Neural crest cell (in vitro differentiated cells): ENCODE results near the gene OR6X1. TPM values are rescaled to one million over a fixed set of nuclear protein-coding genes. Genes with fewer than 3 reads are reported as not detected.
"Not testable (repeated sequence)": the region's sequence is repeated elsewhere in the genome, so short reads cannot be mapped to it uniquely, and the experiment has no call there.

Source experiments
- DNase-seq: peaks from one replicate; pipeline ENCODE4 v3.0.0; 2021; ENCODE audit warnings: low read depth, mixed read lengths, low spot score
- H3K27ac Mint-ChIP-seq: one replicate; pipeline ENCODE4 v1.8.0; 2021; ENCODE audit warnings: mild to moderate bottlenecking, mixed read lengths; ENCODE audit not compliant: unreplicated experiment
- H3K27me3 Mint-ChIP-seq: 2 replicates; pipeline ENCODE4 v1.8.0; 2021; ENCODE audit warnings: low read depth, mild to moderate bottlenecking, mixed read lengths
- H3K36me3 Mint-ChIP-seq: 2 replicates; pipeline ENCODE4 v1.8.0; 2021; ENCODE audit warnings: low read depth, mild to moderate bottlenecking, mixed read lengths
- H3K4me1 Mint-ChIP-seq: 2 replicates; pipeline ENCODE4 v1.8.0; 2021; ENCODE audit warnings: mixed read lengths
- H3K4me3 Mint-ChIP-seq: one replicate; pipeline ENCODE4 v1.8.0; 2021; ENCODE audit warnings: mild to moderate bottlenecking, mixed read lengths
- H3K9me3 Mint-ChIP-seq: 2 replicates; pipeline ENCODE4 v1.8.0; 2021; ENCODE audit warnings: mixed read lengths
- total RNA-seq: library from RNA; stranded (reverse); gene quantifications from 2 replicates; pipeline ENCODE4 v1.2.1, GENCODE V29; 2021
- TF ChIP-seq, protein P1 (sequence below): fragments of 200-600 bp; sonication (generic); conservative IDR thresholded peaks from 2 replicates; pipeline ENCODE4 v1.5.0; 2021; ENCODE audit warnings: antibody characterized with exemption, mild to moderate bottlenecking

OR6X1 gene
- total RNA-seq, 1 donor from 2014 or later, result not detected

- H3K36me3 Mint-ChIP-seq, result peaks cover 54% of the 10 kb centered on the region
- no peak overlapping the region for H3K4me3 Mint-ChIP-seq
- TF ChIP-seq, protein P1, sequence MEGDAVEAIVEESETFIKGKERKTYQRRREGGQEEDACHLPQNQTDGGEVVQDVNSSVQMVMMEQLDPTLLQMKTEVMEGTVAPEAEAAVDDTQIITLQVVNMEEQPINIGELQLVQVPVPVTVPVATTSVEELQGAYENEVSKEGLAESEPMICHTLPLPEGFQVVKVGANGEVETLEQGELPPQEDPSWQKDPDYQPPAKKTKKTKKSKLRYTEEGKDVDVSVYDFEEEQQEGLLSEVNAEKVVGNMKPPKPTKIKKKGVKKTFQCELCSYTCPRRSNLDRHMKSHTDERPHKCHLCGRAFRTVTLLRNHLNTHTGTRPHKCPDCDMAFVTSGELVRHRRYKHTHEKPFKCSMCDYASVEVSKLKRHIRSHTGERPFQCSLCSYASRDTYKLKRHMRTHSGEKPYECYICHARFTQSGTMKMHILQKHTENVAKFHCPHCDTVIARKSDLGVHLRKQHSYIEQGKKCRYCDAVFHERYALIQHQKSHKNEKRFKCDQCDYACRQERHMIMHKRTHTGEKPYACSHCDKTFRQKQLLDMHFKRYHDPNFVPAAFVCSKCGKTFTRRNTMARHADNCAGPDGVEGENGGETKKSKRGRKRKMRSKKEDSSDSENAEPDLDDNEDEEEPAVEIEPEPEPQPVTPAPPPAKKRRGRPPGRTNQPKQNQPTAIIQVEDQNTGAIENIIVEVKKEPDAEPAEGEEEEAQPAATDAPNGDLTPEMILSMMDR, result no peak
- DNase-seq, result no peak
- H3K27me3 Mint-ChIP-seq, result no peaks in the 10 kb centered on the region
- no peaks in the 10 kb centered on the region for H3K4me1 Mint-ChIP-seq
- H3K27ac Mint-ChIP-seq, result no peak overlapping the region
- H3K9me3 Mint-ChIP-seq, result peaks cover 8% of the 10 kb centered on the region
Measured at GRCh38 chr11:123729602-123730001, 24.7 kb downstream of the OR6X1 start.

GRCh38 chr11:123725995-123726655, 28.2 kb downstream of the OR6X1 start:
- H3K4me1 Mint-ChIP-seq, result no peaks in the 10 kb centered on the region
- no peak for DNase-seq
- H3K4me3 Mint-ChIP-seq, result no peak overlapping the region
- TF ChIP-seq, protein P1, result no peak
- peaks cover 8% of the 10 kb centered on the region for H3K9me3 Mint-ChIP-seq
- no peak overlapping the region for H3K27ac Mint-ChIP-seq
- H3K27me3 Mint-ChIP-seq, result no peaks in the 10 kb centered on the region
- peaks cover 63% of the 10 kb centered on the region for H3K36me3 Mint-ChIP-seq

DNA sequence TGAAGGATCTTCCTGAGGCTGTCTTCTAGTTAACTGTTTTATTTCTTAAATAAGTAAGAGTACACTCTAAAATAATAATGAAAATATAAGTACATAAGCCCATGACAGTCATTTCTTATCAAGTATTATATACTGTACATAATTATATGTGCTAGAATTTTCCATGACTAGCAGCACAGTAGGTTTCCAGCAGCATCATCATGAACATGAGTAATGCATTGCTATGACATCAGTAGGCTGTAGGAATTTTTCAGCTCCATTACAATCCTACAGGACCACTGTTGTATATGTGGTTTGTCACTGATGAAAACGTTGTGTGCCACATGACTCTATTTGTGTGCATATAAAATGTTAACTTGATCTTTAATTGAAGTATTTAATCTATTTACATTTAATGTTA, 34.9 kb downstream of the OR6X1 start:
- Mint-ChIP-seq H3K36me3 (peaks cover 12% of the 10 kb centered on the region), H3K4me3 (no peak overlapping the region), H3K27ac (no peak overlapping the region), H3K4me1 (no peaks in the 10 kb centered on the region), H3K9me3 (no peaks in the 10 kb centered on the region), H3K27me3 (peaks cover 14% of the 10 kb centered on the region)
- TF ChIP-seq, protein P1, result no peak
- no peak for DNase-seq

- no peak for DNase-seq
- no peaks in the 10 kb centered on the region for H3K4me1 Mint-ChIP-seq
- no peaks in the 10 kb centered on the region for H3K9me3 Mint-ChIP-seq
- H3K36me3 Mint-ChIP-seq, result peaks cover 8% of the 10 kb centered on the region
- peaks cover 14% of the 10 kb centered on the region for H3K27me3 Mint-ChIP-seq
- no peak overlapping the region for H3K4me3 Mint-ChIP-seq
- H3K27ac Mint-ChIP-seq, result no peak overlapping the region
- TF ChIP-seq, protein P1, result no peak
Measured at GRCh38 chr11:123718469-123718868, 35.8 kb downstream of the OR6X1 start.

DNA sequence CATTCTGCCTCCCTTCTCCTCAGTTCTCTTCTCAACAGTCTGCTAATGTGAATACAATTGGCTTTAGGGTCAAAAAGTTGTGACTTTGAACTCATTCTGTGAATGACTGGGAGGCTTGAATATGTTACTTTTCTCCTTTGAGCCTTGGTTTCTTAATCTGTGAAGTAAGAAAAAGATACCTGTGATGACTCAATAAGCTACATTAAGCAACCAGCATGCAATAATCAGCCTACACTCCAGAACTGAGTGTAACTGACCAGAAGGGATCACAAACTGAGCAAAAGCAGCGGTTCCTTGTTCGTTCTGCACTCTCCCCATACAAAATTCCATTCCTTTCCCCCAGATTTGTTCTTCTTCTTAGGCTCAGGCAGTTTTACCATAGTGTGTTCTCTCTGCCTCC, 36.3 kb downstream of the OR6X1 start:
- TF ChIP-seq, protein P1, result no peak
- Mint-ChIP-seq H3K9me3 (no peaks in the 10 kb centered on the region), H3K27me3 (peaks cover 14% of the 10 kb centered on the region), H3K4me3 (no peak overlapping the region), H3K4me1 (no peaks in the 10 kb centered on the region), H3K36me3 (peaks cover 4% of the 10 kb centered on the region), H3K27ac (no peak overlapping the region)
- no peak for DNase-seq

DNA sequence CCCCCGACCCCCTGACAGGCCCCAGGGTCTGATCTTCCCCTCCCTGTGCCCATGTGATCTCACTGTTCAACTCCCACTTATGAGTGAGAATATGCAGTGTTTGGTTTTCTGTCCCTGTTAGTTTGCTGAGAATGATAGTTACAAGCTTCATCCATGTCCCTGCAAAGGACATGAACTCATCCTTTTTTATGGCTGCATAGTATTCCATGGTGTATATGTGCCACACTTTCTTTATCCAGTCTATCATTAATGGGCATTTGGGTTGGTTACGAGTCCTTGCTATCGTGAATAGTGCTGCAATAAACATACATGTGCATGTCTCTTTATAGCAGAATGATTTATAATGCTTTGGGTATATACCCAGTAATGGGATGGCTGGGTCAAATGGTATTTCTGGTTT, 41.7 kb downstream of the OR6X1 start:
- not testable (repeated sequence) for DNase-seq, H3K27ac Mint-ChIP-seq, H3K36me3 Mint-ChIP-seq, H3K9me3 Mint-ChIP-seq, H3K4me3 Mint-ChIP-seq, H3K4me1 Mint-ChIP-seq
- peaks cover 14% of the 10 kb centered on the region for H3K27me3 Mint-ChIP-seq
